K562 (cell line): ENCODE data around the gene CATSPER1. TPM values are rescaled to one million over a fixed set of nuclear protein-coding genes. Genes with fewer than 3 reads are reported as not detected.

ENCODE experiments used
- BHLHE40 ChIP-seq: IDR thresholded peaks from 2 replicates; pipeline ENCODE4 v1.6.1; 2011; ENCODE audit warnings: low read length, improper control_type of control experiment
- CXXC5 ChIP-seq: fragments of 250-450 bp; sonication (Bioruptor Pico); IDR thresholded peaks from 2 replicates; pipeline ENCODE4 v1.8.0; 2022; ENCODE audit warnings: inconsistent platforms, mild to moderate bottlenecking, moderate library complexity
- ETV5 ChIP-seq: sonication (generic); formaldehyde crosslinking; IDR thresholded peaks from 2 replicates; pipeline ENCODE4 v1.4.0; 2020; ENCODE audit warnings: low read depth, mild to moderate bottlenecking, missing genetic modification reagents
- ETV6 ChIP-seq, 3 experiments: fragments of 150-350 bp in 1 of 3; sonication (generic) in 1 of 3; formaldehyde crosslinking in 1 of 3; IDR thresholded peaks; 2 replicates each; pipeline versions ENCODE4 v1.6.1 to v1.8.0; 2014 to 2022; ENCODE audit warnings: borderline replicate concordance in 2 of 3, low read depth in 2 of 3, antibody characterized with exemption in 1 of 3, low read length in 1 of 3, mild to moderate bottlenecking in 1 of 3, missing genetic modification reagents in 1 of 3
- FOXJ3 ChIP-seq: sonication (generic); formaldehyde crosslinking; IDR thresholded peaks from 2 replicates; pipeline ENCODE4 v1.4.0; 2020; ENCODE audit warnings: mild to moderate bottlenecking, missing genetic modification reagents
- FOXM1 ChIP-seq, 2 experiments: fragments of 450-650 bp in 1 of 2; sonication (generic) in 1 of 2; formaldehyde crosslinking in 1 of 2; IDR thresholded peaks; 2 replicates each; pipeline versions ENCODE4 v1.6.1 to v1.9.0; 2017 to 2022; ENCODE audit warnings: low read depth in 2 of 2, mild to moderate bottlenecking in 2 of 2, missing genetic modification reagents in 1 of 2, moderate library complexity in 1 of 2
- GABPB1 ChIP-seq: sonication (generic); formaldehyde crosslinking; IDR thresholded peaks from 2 replicates; pipeline ENCODE4 v1.8.0; 2022; ENCODE audit warnings: mild to moderate bottlenecking, missing genetic modification reagents
- JUN ChIP-seq, 2 experiments: sonication (generic) in 1 of 2; formaldehyde crosslinking in 1 of 2; IDR thresholded peaks; 2 replicates each; pipeline versions ENCODE4 v1.6.1 to v1.8.0; 2012 to 2022; ENCODE audit warnings: borderline replicate concordance in 2 of 2, mild to moderate bottlenecking in 2 of 2, improper control_type of control experiment in 1 of 2, low read depth in 1 of 2, low read length in 1 of 2, missing genetic modification reagents in 1 of 2
- PRMT5 ChIP-seq: sonication (generic); formaldehyde crosslinking; IDR thresholded peaks from 2 replicates; pipeline ENCODE4 v1.5.0; 2020; ENCODE audit warnings: missing genetic modification reagents
- SIN3A ChIP-seq, 2 experiments: fragments of 150-350 bp in 1 of 2; IDR thresholded peaks; 2 replicates each; pipeline ENCODE4 v1.6.1; 2011 to 2016; ENCODE audit warnings: borderline replicate concordance in 2 of 2, low read depth in 2 of 2, low read length in 2 of 2, mild to moderate bottlenecking in 2 of 2, moderate library complexity in 2 of 2; ENCODE audit not compliant: control insufficient read depth in 1 of 2
- SIRT6 ChIP-seq: IDR thresholded peaks from one replicate; pipeline ENCODE4 v1.6.1; 2012; ENCODE audit warnings: low read depth, mild to moderate bottlenecking, control low read depth, inconsistent platforms, low read length, moderate library complexity
- SOX6 ChIP-seq: fragments of 450-650 bp; IDR thresholded peaks from 2 replicates; pipeline ENCODE4 v1.6.1; 2014; ENCODE audit warnings: mild to moderate bottlenecking
- WHSC1 ChIP-seq: IDR thresholded peaks from one replicate; pipeline ENCODE4 v1.6.1; 2012; ENCODE audit warnings: low read length, control low read depth, inconsistent platforms
- ZBTB17 ChIP-seq: fragments of 450-650 bp; formaldehyde crosslinking; IDR thresholded peaks from 2 replicates; pipeline ENCODE4 v1.4.0; 2020; ENCODE audit warnings: mild to moderate bottlenecking
- ZC3H8 ChIP-seq: fragments of 450-650 bp; IDR thresholded peaks from 2 replicates; pipeline ENCODE4 v1.6.1; 2017
- ZKSCAN3 ChIP-seq: fragments of 250-450 bp; sonication (Bioruptor Pico); IDR thresholded peaks from 2 replicates; pipeline ENCODE4 v1.4.0; 2020
- ZNF140 ChIP-seq: fragments of 250-450 bp; sonication (Bioruptor Pico); IDR thresholded peaks from 2 replicates; pipeline ENCODE4 v1.8.0; 2021; ENCODE audit warnings: moderate library complexity, mild to moderate bottlenecking, inconsistent platforms
- ZNF232 ChIP-seq: sonication (generic); formaldehyde crosslinking; IDR thresholded peaks from 2 replicates; pipeline ENCODE4 v1.8.0; 2022; ENCODE audit warnings: mild to moderate bottlenecking, missing genetic modification reagents
- polyA plus RNA-seq, 8 experiments: library from polyadenylated mRNA; depleted of rRNA in 4 of 8; stranded (reverse) in 5 of 8; unstranded in 3 of 8; fragments of >200 nt; fragmentation: Nextera tagmentation in 2 of 8; fragmentation: Illumina TruSeq in 1 of 8; extraction: Ambion mirVana in 2 of 8; extraction: Trizol in 1 of 8; gene quantifications; 2 replicates each; pipeline versions ENCODE4 v1.2.1 to v1.2.3, GENCODE V29; 2011 to 2014; ENCODE audit warnings: inconsistent platforms in 1 of 8, missing spikeins in 1 of 8
- total RNA-seq, 7 experiments: library from RNA; depleted of rRNA in 6 of 7; stranded (reverse); fragments of >200 nt in 6 of 7; fragmentation: Illumina TruSeq in 2 of 7; extraction: Trizol in 2 of 7; gene quantifications; 2 replicates each; pipeline versions ENCODE4 v1.2.1 to v1.2.3, GENCODE V29; 2011 to 2021; ENCODE audit warnings: low replicate concordance in 1 of 7
- TF ChIP-seq, protein P1 (sequence below): sonication (generic); formaldehyde crosslinking; IDR thresholded peaks from 2 replicates; pipeline ENCODE4 v1.8.0; 2022; ENCODE audit warnings: mild to moderate bottlenecking, missing genetic modification reagents, borderline replicate concordance
- TF ChIP-seq, protein P2 (sequence below): fragments of 450-650 bp; formaldehyde crosslinking; IDR thresholded peaks from 2 replicates; pipeline ENCODE4 v1.4.0; 2022; ENCODE audit warnings: missing genetic modification characterization
- TF ChIP-seq, protein P3 (sequence below): sonication (generic); formaldehyde crosslinking; IDR thresholded peaks from 2 replicates; pipeline ENCODE4 v1.8.1; 2023; ENCODE audit warnings: mild to moderate bottlenecking, missing genetic modification reagents

Gene CATSPER1
- total and polyA plus RNA-seq, 9 of the 15 experiments (the other 6 are each of a cell fraction or from before 2014, with no cell fraction given) = 0.21 to 3.3 (median 0.76) TPM

DNA sequence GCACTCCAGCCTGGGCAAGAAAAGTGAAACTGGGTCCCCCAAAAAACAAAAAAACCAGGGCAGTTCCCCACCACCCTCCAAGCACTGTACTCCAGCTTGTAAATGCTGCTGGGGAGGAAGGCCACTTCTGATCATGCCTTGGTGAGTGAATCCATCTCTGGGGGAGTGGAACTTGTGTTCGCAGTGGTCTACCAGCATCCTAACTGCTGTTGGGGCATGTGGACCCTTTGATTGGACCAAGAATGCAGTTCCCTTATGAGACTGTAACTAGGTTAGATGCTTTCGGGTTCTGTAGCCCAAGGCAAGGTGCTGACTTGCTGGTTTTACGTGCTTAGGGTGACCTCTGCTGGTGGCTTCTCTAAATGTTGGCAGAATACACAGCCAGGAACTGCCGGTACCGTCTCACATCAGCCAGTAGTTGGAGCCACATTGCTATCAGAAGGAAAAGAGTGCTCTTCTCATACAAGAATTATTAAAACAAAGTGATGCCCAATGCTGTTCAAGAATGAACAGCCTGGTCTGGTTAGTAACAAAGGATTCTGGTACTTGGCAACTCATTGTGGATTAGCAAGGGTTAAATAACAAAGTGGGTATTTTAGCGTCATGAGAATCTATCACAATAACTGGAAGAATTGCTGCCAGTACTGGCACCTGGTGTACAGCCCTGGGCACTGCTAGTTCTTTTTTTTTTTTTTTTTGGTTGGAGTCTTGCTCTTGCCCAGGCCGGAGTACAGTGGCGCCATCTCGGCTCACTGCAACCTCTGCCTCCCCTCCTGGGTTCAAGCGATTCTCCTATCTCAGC, 37.3 kb downstream of the CATSPER1 start (continued):
- TF ChIP-seq ZC3H8 (no peak), BHLHE40 (no peak; the same call in 1 of the 2 replicates), FOXJ3 (CRISPR knock-in tag) (no peak), ZNF140 (CRISPR knock-in tag) (no peak), ETV6 (IDR thresholded peaks at IDR 0.05; ENCODE audit: borderline replicate concordance in 1 of 2, low read depth in 2 of 2, low read length in 1 of 2) (no peak), ETV6 (CRISPR knock-in tag; IDR thresholded peaks at IDR 0.05; ENCODE audit: borderline replicate concordance) (no peak), ZNF232 (CRISPR knock-in tag) (no peak), CXXC5 (no peak), ZKSCAN3 (CRISPR knock-in tag) (no peak), FOXM1 (IDR thresholded peaks at IDR 0.05; ENCODE audit: low read depth) (no peak), FOXM1 (CRISPR knock-in tag; IDR thresholded peaks at IDR 0.05; ENCODE audit: low read depth) (no peak), SIRT6 (no peak), ETV5 (CRISPR knock-in tag) (peak; percentile 43; the same call in 1 of the 2 replicates), SIN3A (IDR thresholded peaks at IDR 0.05; ENCODE audit: borderline replicate concordance in 2 of 2, control insufficient read depth in 1 of 2, low read depth in 2 of 2, low read length in 2 of 2) (no peak), SOX6 (peak; percentile 32; the same call in 1 of the 2 replicates), WHSC1 (no peak), PRMT5 (CRISPR knock-in tag) (no peak), GABPB1 (CRISPR knock-in tag) (peak; percentile 55; the same call in 1 of the 2 replicates), JUN (IDR thresholded peaks at IDR 0.05; ENCODE audit: borderline replicate concordance, low read depth, low read length) (peak; percentile 23; the same call in 1 of the 2 replicates), JUN (CRISPR knock-in tag; IDR thresholded peaks at IDR 0.05; ENCODE audit: borderline replicate concordance) (no peak), ZBTB17 (no peak)
- TF ChIP-seq, protein P1, sequence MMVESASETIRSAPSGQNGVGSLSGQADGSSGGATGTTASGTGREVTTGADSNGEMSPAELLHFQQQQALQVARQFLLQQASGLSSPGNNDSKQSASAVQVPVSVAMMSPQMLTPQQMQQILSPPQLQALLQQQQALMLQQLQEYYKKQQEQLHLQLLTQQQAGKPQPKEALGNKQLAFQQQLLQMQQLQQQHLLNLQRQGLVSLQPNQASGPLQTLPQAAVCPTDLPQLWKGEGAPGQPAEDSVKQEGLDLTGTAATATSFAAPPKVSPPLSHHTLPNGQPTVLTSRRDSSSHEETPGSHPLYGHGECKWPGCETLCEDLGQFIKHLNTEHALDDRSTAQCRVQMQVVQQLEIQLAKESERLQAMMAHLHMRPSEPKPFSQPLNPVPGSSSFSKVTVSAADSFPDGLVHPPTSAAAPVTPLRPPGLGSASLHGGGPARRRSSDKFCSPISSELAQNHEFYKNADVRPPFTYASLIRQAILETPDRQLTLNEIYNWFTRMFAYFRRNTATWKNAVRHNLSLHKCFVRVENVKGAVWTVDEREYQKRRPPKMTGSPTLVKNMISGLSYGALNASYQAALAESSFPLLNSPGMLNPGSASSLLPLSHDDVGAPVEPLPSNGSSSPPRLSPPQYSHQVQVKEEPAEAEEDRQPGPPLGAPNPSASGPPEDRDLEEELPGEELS (CRISPR knock-in tag) = no peak
- TF ChIP-seq, protein P2, sequence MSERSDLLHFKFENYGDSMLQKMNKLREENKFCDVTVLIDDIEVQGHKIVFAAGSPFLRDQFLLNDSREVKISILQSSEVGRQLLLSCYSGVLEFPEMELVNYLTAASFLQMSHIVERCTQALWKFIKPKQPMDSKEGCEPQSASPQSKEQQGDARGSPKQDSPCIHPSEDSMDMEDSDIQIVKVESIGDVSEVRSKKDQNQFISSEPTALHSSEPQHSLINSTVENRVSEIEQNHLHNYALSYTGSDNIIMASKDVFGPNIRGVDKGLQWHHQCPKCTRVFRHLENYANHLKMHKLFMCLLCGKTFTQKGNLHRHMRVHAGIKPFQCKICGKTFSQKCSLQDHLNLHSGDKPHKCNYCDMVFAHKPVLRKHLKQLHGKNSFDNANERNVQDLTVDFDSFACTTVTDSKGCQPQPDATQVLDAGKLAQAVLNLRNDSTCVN (CRISPR knock-in tag) = no peak
- TF ChIP-seq, protein P3, sequence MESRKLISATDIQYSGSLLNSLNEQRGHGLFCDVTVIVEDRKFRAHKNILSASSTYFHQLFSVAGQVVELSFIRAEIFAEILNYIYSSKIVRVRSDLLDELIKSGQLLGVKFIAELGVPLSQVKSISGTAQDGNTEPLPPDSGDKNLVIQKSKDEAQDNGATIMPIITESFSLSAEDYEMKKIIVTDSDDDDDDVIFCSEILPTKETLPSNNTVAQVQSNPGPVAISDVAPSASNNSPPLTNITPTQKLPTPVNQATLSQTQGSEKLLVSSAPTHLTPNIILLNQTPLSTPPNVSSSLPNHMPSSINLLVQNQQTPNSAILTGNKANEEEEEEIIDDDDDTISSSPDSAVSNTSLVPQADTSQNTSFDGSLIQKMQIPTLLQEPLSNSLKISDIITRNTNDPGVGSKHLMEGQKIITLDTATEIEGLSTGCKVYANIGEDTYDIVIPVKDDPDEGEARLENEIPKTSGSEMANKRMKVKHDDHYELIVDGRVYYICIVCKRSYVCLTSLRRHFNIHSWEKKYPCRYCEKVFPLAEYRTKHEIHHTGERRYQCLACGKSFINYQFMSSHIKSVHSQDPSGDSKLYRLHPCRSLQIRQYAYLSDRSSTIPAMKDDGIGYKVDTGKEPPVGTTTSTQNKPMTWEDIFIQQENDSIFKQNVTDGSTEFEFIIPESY (CRISPR knock-in tag) = peak; percentile 93
